Liver (tissue), 9 donors: ENCODE results near the gene PSMB3. TPM values are rescaled to one million over a fixed set of nuclear protein-coding genes. Genes with fewer than 3 reads are reported as not detected.

Source experiments
- DNase-seq: peaks from one replicate; pipeline ENCODE4 v3.0.0-alpha.2; 2017; ENCODE audit warnings: low spot score
- H3K27ac ChIP-seq, 2 donors: one replicate each; pipeline ENCODE4 v1.7.0; 2013; ENCODE audit warnings: inconsistent platforms in 2 of 2, low read length in 2 of 2, control low read depth in 1 of 2, low read depth in 1 of 2, mild to moderate bottlenecking in 1 of 2
- H3K27me3 ChIP-seq, 4 donors: one replicate each; pipeline versions ENCODE4 v1.6.1 to v1.7.0; 2013; ENCODE audit warnings: low read length in 3 of 4, inconsistent platforms in 1 of 4, mild to moderate bottlenecking in 1 of 4, moderate library complexity in 1 of 4; ENCODE audit not compliant: control insufficient read depth in 4 of 4, insufficient read depth in 4 of 4
- H3K36me3 ChIP-seq, 4 donors: one replicate each; pipeline versions ENCODE4 v1.6.1 to v1.7.0; 2013; ENCODE audit warnings: low read length in 3 of 4, mild to moderate bottlenecking in 3 of 4, low read depth in 1 of 4, moderate library complexity in 1 of 4; ENCODE audit not compliant: control insufficient read depth in 4 of 4, insufficient read depth in 3 of 4
- H3K4me1 ChIP-seq, 4 donors: one replicate each; pipeline versions ENCODE4 v1.6.1 to v1.7.0; 2013; ENCODE audit warnings: low read length in 3 of 4, mild to moderate bottlenecking in 3 of 4, moderate library complexity in 1 of 4; ENCODE audit not compliant: control insufficient read depth in 4 of 4, insufficient read depth in 4 of 4
- H3K4me3 ChIP-seq, 3 donors: one replicate each; pipeline versions ENCODE4 v1.6.1 to v1.7.0; 2013; ENCODE audit warnings: low read length in 3 of 3, control low read depth in 1 of 3, low read depth in 1 of 3, mild to moderate bottlenecking in 1 of 3
- H3K9ac ChIP-seq, 2 donors: one replicate each; pipeline ENCODE4 v1.7.0; 2013; ENCODE audit warnings: low read length in 2 of 2, mild to moderate bottlenecking in 2 of 2, moderate library complexity in 2 of 2, control low read depth in 1 of 2, low read depth in 1 of 2
- H3K9me3 ChIP-seq, 4 donors: one replicate each; pipeline versions ENCODE4 v1.6.1 to v1.7.0; 2013; ENCODE audit warnings: low read length in 3 of 4; ENCODE audit not compliant: control insufficient read depth in 4 of 4
- EGR1 ChIP-seq, 2 donors: IDR thresholded peaks; 2 replicates each; pipeline ENCODE4 v1.6.1; 2016 to 2018; ENCODE audit warnings: antibody characterized with exemption in 2 of 2, low read depth in 2 of 2
- FOXA1 ChIP-seq: IDR thresholded peaks from 2 replicates; pipeline ENCODE4 v1.6.1; 2016; ENCODE audit warnings: antibody characterized with exemption
- FOXA2 ChIP-seq: IDR thresholded peaks from 2 replicates; pipeline ENCODE4 v1.6.1; 2016; ENCODE audit warnings: antibody characterized with exemption
- GABPA ChIP-seq, 2 donors: IDR thresholded peaks in 1 of 2; conservative IDR thresholded peaks in 1 of 2; 2 replicates each; pipeline ENCODE4 v1.6.1; 2016; ENCODE audit warnings: antibody characterized with exemption in 2 of 2, mild to moderate bottlenecking in 1 of 2, moderate library complexity in 1 of 2
- HNF4A ChIP-seq, 2 donors: conservative IDR thresholded peaks; 2 replicates each; pipeline ENCODE4 v1.6.1; 2016; ENCODE audit warnings: antibody characterized with exemption in 2 of 2, mild to moderate bottlenecking in 2 of 2
- HNF4G ChIP-seq: IDR thresholded peaks from 2 replicates; pipeline ENCODE4 v1.6.1; 2016; ENCODE audit warnings: antibody characterized with exemption
- JUND ChIP-seq, 2 donors: IDR thresholded peaks; 2 replicates each; pipeline ENCODE4 v1.6.1; 2016; ENCODE audit warnings: antibody characterized with exemption in 2 of 2
- NR2F2 ChIP-seq: IDR thresholded peaks from 2 replicates; pipeline ENCODE4 v1.6.1; 2016; ENCODE audit warnings: antibody characterized with exemption
- RAD21 ChIP-seq, 2 donors: IDR thresholded peaks; 2 replicates each; pipeline ENCODE4 v1.6.1; 2016; ENCODE audit warnings: antibody characterized with exemption in 2 of 2, mild to moderate bottlenecking in 2 of 2
- RXRA ChIP-seq, 2 donors: IDR thresholded peaks; 2 replicates each; pipeline ENCODE4 v1.6.1; 2017 to 2018; ENCODE audit warnings: antibody characterized with exemption in 2 of 2, mild to moderate bottlenecking in 1 of 2
- SP1 ChIP-seq: IDR thresholded peaks from 2 replicates; pipeline ENCODE4 v1.6.1; 2018; ENCODE audit warnings: antibody characterized with exemption, mild to moderate bottlenecking
- TAF1 ChIP-seq: conservative IDR thresholded peaks from 2 replicates; pipeline ENCODE4 v1.6.1; 2016; ENCODE audit warnings: antibody characterized with exemption, mild to moderate bottlenecking
- YY1 ChIP-seq: IDR thresholded peaks from 2 replicates; pipeline ENCODE4 v1.6.1; 2016; ENCODE audit warnings: antibody characterized with exemption, mild to moderate bottlenecking
- WGBS: extraction: QIAGEN DNeasy Blood & Tissue Kit; methylation state at CpG from one replicate; pipeline ENCODE4 v1.1.7; 2013; 5-methylcytosine and 5-hydroxymethylcytosine counted together
- polyA plus RNA-seq, 2 donors: library from polyadenylated mRNA; stranded (reverse) in 1 of 2; unstranded in 1 of 2; fragments of 200-250 nt in 1 of 2; fragments of >200 nt in 1 of 2; fragmentation: Nextera tagmentation in 1 of 2; extraction: Ambion mirVana in 1 of 2; gene quantifications; one replicate each; pipeline versions ENCODE4 v1.2.1 to v1.2.3, GENCODE V29; 2013 to 2015
- total RNA-seq, 2 donors: library from RNA; depleted of rRNA; stranded (reverse); fragments of >200 nt; gene quantifications; one replicate each; pipeline ENCODE4 v1.2.3, GENCODE V29; 2014
- TF ChIP-seq, protein P1 (sequence below): IDR thresholded peaks from 2 replicates; pipeline ENCODE4 v1.6.1; 2016; ENCODE audit warnings: antibody characterized with exemption, mild to moderate bottlenecking
- TF ChIP-seq, protein P2 (sequence below): IDR thresholded peaks from 2 replicates; pipeline ENCODE4 v1.6.1; 2016; ENCODE audit warnings: antibody characterized with exemption
- TF ChIP-seq, protein P3 (sequence below): IDR thresholded peaks from 2 replicates; pipeline ENCODE4 v1.6.1; 2016; ENCODE audit warnings: antibody characterized with exemption
- TF ChIP-seq, protein P4 (sequence below): fragments of 150-350 bp; IDR thresholded peaks from 2 replicates; pipeline ENCODE4 v1.5.1; 2017; ENCODE audit warnings: improper control_type of control experiment, low read depth, low read length; ENCODE audit not compliant: missing input control
- TF ChIP-seq, protein P5 (sequence below): IDR thresholded peaks from 2 replicates; pipeline ENCODE4 v1.6.1; 2016; ENCODE audit warnings: antibody characterized with exemption
- donor health status: healthy.
- donor health status: healthy.
- donor health status: healthy.
- donor health status: healthy.
- donor health status: healthy.

PSMB3 gene
- total and polyA plus RNA-seq, 4 donors, result 121 to 279 (median 169) TPM

DNA sequence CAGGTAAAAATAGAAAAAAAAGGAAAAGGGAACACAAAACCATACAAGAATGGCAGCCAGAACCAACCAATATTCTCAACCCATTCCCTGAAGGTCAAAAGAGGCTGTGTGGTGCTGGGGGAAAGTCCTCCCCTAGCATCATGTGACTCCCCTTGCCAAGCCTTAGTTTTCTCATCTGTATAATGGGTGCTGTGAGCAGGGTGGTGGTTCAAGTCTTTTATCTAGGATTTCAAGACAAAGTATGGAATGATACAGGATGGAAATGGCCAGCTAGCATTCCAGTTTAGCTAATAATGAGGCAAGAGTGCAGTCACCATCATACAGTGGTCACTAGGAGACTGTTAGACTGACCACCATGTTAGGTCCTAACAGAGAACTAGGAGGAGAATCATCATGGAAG, 20.7 kb downstream of the PSMB3 start:
- H3K36me3 ChIP-seq, result peaks cover 6 to 81% (median 45%) of the 10 kb centered on the region in 4 donors
- no peak overlapping the region for H3K27ac ChIP-seq
- no peak overlapping the region for H3K4me3 ChIP-seq
- H3K9me3 ChIP-seq, result no peaks in the 10 kb centered on the region
- no peak for TF ChIP-seq TAF1
- no peak for TF ChIP-seq HNF4A (conservative IDR thresholded peaks at IDR 0.05)
- TF ChIP-seq YY1, result no peak
- TF ChIP-seq GABPA (IDR thresholded peaks at IDR 0.05 in 1 of 2, conservative IDR thresholded peaks at IDR 0.05 in 1 of 2), result no peak
- no peak overlapping the region for H3K9ac ChIP-seq
- DNase-seq, result no peak
- no peaks in the 10 kb centered on the region for H3K27me3 ChIP-seq
- H3K4me1 ChIP-seq, result no peaks in the 10 kb centered on the region

DNA sequence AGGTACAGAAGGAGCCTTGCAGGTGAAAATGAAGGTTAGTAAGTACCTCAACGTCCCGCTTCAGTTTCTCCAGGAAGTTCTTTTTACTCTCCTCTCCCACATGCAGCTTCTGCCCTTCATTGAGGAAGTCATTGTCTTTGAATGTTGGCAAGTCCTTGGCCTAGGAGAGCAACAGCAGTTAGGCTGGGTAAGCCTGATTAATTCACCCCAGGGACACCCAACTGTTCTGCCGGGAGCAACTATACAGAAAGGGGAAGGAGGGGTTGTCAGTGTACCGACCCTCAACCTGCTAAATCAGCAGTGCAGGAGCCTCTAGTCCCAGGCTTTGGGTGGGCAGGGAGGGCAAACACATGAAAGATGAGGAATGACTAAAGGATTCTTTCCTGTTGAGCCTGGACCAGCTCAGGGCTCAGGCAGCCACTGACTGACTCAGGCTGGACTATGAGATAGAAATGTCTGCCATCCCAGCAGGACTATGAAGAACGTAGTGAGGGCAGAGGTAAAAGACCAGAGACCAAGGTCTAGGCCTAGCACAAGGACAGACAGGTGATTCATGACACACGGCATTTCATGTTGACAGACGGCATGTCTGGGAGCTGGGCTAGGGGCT, 25.2 kb downstream of the PSMB3 start:
- no peak overlapping the region for H3K9ac ChIP-seq
- no peak overlapping the region for H3K27ac ChIP-seq
- TF ChIP-seq, protein P1, sequence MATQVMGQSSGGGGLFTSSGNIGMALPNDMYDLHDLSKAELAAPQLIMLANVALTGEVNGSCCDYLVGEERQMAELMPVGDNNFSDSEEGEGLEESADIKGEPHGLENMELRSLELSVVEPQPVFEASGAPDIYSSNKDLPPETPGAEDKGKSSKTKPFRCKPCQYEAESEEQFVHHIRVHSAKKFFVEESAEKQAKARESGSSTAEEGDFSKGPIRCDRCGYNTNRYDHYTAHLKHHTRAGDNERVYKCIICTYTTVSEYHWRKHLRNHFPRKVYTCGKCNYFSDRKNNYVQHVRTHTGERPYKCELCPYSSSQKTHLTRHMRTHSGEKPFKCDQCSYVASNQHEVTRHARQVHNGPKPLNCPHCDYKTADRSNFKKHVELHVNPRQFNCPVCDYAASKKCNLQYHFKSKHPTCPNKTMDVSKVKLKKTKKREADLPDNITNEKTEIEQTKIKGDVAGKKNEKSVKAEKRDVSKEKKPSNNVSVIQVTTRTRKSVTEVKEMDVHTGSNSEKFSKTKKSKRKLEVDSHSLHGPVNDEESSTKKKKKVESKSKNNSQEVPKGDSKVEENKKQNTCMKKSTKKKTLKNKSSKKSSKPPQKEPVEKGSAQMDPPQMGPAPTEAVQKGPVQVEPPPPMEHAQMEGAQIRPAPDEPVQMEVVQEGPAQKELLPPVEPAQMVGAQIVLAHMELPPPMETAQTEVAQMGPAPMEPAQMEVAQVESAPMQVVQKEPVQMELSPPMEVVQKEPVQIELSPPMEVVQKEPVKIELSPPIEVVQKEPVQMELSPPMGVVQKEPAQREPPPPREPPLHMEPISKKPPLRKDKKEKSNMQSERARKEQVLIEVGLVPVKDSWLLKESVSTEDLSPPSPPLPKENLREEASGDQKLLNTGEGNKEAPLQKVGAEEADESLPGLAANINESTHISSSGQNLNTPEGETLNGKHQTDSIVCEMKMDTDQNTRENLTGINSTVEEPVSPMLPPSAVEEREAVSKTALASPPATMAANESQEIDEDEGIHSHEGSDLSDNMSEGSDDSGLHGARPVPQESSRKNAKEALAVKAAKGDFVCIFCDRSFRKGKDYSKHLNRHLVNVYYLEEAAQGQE, result no peak
- TF ChIP-seq YY1 (no peak), FOXA2 (no peak), EGR1 (IDR thresholded peaks at IDR 0.05; ENCODE audit: low read depth in 2 of 2) (no peak), HNF4A (conservative IDR thresholded peaks at IDR 0.05) (no peak), JUND (IDR thresholded peaks at IDR 0.05) (no peak), RAD21 (IDR thresholded peaks at IDR 0.05) (no peak), SP1 (no peak), RXRA (IDR thresholded peaks at IDR 0.05) (no peak), HNF4G (no peak), NR2F2 (no peak), FOXA1 (no peak), GABPA (IDR thresholded peaks at IDR 0.05 in 1 of 2, conservative IDR thresholded peaks at IDR 0.05 in 1 of 2) (no peak)
- TF ChIP-seq, protein P2, sequence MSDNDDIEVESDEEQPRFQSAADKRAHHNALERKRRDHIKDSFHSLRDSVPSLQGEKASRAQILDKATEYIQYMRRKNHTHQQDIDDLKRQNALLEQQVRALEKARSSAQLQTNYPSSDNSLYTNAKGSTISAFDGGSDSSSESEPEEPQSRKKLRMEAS, result no peak
- TF ChIP-seq, protein P3, sequence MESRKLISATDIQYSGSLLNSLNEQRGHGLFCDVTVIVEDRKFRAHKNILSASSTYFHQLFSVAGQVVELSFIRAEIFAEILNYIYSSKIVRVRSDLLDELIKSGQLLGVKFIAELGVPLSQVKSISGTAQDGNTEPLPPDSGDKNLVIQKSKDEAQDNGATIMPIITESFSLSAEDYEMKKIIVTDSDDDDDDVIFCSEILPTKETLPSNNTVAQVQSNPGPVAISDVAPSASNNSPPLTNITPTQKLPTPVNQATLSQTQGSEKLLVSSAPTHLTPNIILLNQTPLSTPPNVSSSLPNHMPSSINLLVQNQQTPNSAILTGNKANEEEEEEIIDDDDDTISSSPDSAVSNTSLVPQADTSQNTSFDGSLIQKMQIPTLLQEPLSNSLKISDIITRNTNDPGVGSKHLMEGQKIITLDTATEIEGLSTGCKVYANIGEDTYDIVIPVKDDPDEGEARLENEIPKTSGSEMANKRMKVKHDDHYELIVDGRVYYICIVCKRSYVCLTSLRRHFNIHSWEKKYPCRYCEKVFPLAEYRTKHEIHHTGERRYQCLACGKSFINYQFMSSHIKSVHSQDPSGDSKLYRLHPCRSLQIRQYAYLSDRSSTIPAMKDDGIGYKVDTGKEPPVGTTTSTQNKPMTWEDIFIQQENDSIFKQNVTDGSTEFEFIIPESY, result no peak
- TF ChIP-seq, protein P4, sequence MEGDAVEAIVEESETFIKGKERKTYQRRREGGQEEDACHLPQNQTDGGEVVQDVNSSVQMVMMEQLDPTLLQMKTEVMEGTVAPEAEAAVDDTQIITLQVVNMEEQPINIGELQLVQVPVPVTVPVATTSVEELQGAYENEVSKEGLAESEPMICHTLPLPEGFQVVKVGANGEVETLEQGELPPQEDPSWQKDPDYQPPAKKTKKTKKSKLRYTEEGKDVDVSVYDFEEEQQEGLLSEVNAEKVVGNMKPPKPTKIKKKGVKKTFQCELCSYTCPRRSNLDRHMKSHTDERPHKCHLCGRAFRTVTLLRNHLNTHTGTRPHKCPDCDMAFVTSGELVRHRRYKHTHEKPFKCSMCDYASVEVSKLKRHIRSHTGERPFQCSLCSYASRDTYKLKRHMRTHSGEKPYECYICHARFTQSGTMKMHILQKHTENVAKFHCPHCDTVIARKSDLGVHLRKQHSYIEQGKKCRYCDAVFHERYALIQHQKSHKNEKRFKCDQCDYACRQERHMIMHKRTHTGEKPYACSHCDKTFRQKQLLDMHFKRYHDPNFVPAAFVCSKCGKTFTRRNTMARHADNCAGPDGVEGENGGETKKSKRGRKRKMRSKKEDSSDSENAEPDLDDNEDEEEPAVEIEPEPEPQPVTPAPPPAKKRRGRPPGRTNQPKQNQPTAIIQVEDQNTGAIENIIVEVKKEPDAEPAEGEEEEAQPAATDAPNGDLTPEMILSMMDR, result no peak
- TF ChIP-seq, protein P5, sequence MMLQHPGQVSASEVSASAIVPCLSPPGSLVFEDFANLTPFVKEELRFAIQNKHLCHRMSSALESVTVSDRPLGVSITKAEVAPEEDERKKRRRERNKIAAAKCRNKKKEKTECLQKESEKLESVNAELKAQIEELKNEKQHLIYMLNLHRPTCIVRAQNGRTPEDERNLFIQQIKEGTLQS, result no peak
- no peaks in the 10 kb centered on the region for H3K4me1 ChIP-seq
- H3K9me3 ChIP-seq, result no peaks in the 10 kb centered on the region
- peaks cover 11 to 85% (median 64%) of the 10 kb centered on the region in 4 donors for H3K36me3 ChIP-seq
- DNase-seq, result no peak
- H3K27me3 ChIP-seq, result no peaks in the 10 kb centered on the region
- 83% methylated on average over 7 of the region's 7 CpGs for WGBS
- no peak overlapping the region for H3K4me3 ChIP-seq
